Measurements from ENCODE around the gene WASF2.
A peak's percentile ranks its signal among the peaks of the same experiment; 100 is the strongest.
"Not testable (repeated sequence)": the region's sequence is repeated elsewhere in the genome, so short reads cannot be mapped to it uniquely, and the experiment has no call there.

Gene WASF2

GRCh38 chr1:27489973-27490741, at the start of gene WASF2:
WASF2 (minus strand) TSS chr1:27490167; CDS start chr1:27428890, 61,277 bp downstream.
- DNase-seq: peak; percentile 96 to 97

GRCh38 chr1:27538793-27539192, 48.8 kb upstream of the WASF2 start:
- DNase-seq: no peak

GRCh38 chr1:27538305-27538676, 48.3 kb upstream of the WASF2 start:
- not testable (repeated sequence) for DNase-seq

- no peak for DNase-seq
Observed at GRCh38 chr1:27536767-27537166, 46.8 kb upstream of the WASF2 start.

- no peak for DNase-seq
Observed at GRCh38 chr1:27536010-27536757, 46.2 kb upstream of the WASF2 start.

GRCh38 chr1:27535386-27535785, 45.4 kb upstream of the WASF2 start:
- DNase-seq: no peak

GRCh38 chr1:27531959-27532685, 42.2 kb upstream of the WASF2 start:
- no peak for DNase-seq

GRCh38 chr1:27530192-27530591, 40.2 kb upstream of the WASF2 start:
- no peak for DNase-seq

- DNase-seq: no peak
Observed at GRCh38 chr1:27529704-27530018, 39.7 kb upstream of the WASF2 start.

- no peak for DNase-seq
Observed at GRCh38 chr1:27528818-27529703, 39.1 kb upstream of the WASF2 start.

- DNase-seq: peak; percentile 53 to 69
Observed at GRCh38 chr1:27527890-27528817, 38.2 kb upstream of the WASF2 start.

GRCh38 chr1:27527223-27527889, 37.4 kb upstream of the WASF2 start:
- DNase-seq: peak; percentile 52 to 81

- DNase-seq: no peak
Observed at GRCh38 chr1:27526569-27527222, 36.7 kb upstream of the WASF2 start.

- peak; percentile 43 to 67 for DNase-seq
Observed at GRCh38 chr1:27525296-27526272, 35.6 kb upstream of the WASF2 start.

GRCh38 chr1:27523337-27524020, 33.5 kb upstream of the WASF2 start:
- no peak for DNase-seq

GRCh38 chr1:27522432-27523336, 32.7 kb upstream of the WASF2 start:
- peak; percentile 57 to 59 for DNase-seq

GRCh38 chr1:27521861-27522431, 32.0 kb upstream of the WASF2 start:
- no peak for DNase-seq

Measured in CD4-positive, alpha-beta T cell treated with Interleukin-1 beta for 1 hour (primary cell).